Stimulated activated CD4-positive, alpha-beta T cell treated with anti-CD3 and anti-CD28 coated beads, Interleukin-12 subunit alpha, Interleukin-12 subunit beta, amount 100 ng/mL, for 24 hours (primary cell): ENCODE data around the gene RAB30.
"Not testable (repeated sequence)": the region's sequence is repeated elsewhere in the genome, so short reads cannot be mapped to it uniquely, and the experiment has no call there.

Experiments
- DNase-seq, 2 experiments: peaks; one replicate each; pipeline ENCODE4 v3.0.0-alpha.2; 2020; ENCODE audit warnings: low read depth in 2 of 2

Gene RAB30

DNA sequence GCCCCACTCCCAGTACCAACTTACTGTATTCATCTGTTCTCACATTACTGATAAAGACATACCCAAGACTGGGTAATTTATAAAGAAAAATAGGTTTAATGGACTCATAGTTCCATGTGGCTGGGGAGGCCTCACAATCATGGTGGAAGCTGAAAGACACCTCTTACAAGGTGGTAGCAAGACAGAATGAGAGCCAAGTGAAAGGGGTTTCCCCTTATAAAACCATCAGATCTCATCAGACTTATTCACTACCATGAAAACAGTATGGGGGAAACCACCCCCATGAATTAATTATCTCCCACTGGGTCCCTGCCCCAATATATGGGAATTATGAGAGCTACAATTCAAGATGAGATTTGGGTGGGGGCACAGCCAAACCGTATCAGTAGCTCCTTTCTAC lies 126.7 kb downstream of the RAB30 start:
- not testable (repeated sequence) for DNase-seq

DNA sequence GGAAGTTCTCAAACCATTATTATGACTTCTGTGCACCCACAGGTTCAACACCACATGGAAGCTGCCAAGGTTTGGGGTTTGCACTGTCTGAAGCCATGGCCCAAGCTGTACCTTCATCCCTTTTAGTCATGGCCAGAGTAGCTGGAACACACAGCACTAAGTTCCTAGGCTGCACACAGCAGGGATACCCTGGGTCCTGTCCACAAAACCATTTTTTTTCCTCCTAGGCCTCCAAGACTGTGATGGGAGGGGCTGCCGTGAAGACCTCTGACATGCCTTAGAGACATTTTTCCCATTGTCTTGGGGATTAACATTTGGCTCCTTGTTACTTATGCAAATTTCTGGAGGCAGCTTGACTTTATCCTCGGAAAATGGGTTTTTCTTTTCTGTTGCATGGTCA lies 127.5 kb downstream of the RAB30 start:
- no peak for DNase-seq

DNA sequence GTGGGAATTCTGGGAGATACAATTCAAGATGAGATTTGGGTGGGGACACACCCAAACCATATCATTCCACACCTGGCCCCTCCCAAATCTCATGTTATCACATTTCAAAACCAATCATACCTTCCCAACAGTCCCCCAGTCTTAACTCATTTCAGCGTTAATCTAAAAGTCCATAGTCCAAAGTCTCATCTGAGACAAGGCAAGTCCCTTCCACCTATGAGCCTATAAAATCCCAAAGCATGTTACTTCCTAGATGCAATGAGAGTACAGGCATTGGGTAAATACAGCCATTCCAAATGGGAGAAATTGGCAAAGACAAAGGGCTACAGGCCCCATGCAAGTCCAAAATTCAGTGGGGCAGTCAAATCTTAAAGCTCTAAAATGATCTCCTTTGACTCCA lies 128.3 kb downstream of the RAB30 start:
- DNase-seq = not testable (repeated sequence)

DNA sequence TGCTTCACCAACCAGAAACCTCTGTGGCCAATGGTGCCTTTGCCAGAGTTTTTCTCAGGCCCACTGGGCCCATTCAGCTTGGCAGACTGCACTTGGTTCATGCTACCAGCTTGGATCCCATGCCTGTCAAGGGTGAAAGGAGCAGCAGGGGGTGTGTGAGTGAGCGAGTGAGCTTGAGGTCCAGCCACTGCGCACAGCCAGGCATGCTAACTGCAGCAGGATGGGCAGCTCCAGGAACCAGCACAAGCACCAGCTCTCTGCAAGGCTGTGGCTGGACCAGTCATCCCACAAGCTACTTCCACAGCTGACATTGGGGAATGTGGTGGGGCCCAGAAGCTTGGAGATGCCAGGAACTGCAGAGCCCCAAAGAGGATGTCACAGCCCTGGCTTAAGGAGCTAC lies 129.3 kb downstream of the RAB30 start:
- no peak for DNase-seq

- no peak for DNase-seq
Observed at GRCh38 chr11:82939456-82939855, 132.2 kb downstream of the RAB30 start.

DNA sequence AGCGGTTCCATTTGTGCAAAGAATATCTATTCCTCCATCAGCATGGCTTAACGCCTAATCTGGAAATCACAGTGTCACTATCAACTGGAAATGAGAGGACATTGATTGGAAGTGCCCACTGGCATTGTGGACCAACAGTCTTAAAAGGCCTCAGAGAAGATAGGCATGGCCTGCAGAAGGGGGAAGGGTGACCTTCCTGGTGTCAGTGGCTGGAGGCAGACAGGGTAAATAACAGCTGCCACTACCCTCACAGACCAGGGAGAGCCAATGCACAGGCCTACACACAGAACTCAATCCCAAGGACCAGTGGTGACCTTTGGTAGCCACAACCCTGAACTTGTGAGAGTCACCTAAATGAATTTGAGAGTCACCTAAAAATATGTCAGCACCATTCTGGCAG lies 134.1 kb downstream of the RAB30 start:
- DNase-seq = no peak

DNA sequence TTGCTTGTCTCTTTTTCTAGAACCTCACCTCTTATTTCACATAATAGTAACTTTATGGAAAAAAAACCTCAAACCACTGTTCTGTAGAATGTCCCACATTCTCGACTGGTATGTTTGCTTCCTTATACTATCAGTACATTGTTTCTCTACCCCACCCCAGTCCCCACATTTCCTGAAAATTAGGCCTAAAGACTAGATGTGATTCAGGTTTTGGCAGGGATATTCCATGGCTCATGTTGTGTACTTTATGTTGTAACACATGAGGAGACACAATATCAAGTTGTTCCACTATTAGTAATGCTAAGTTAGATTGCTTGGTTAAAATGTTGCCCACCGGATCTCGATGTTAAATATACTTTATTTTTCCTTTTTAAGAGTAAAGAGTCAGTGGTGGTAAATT lies 135.4 kb downstream of the RAB30 start:
- DNase-seq = no peak

DNA sequence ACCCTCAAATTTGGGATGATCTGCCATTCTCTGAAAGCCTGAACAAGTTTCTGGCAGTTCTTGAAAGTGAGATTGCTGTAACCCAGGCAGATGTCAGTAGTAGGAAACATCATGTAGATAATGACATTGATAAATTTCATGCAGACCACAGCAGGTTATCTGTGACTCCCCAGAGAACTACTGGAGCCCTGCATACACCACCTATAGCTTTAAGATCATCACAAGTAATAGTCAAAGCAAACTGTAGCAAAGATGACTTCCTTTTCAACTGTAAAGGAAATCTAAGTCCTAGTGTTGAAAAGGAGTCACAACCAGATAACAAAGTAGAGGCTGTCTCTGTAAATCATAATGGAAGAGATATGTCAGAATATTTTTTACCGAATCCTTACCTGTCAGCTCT lies 139.1 kb downstream of the RAB30 start:
- DNase-seq = no peak

DNA sequence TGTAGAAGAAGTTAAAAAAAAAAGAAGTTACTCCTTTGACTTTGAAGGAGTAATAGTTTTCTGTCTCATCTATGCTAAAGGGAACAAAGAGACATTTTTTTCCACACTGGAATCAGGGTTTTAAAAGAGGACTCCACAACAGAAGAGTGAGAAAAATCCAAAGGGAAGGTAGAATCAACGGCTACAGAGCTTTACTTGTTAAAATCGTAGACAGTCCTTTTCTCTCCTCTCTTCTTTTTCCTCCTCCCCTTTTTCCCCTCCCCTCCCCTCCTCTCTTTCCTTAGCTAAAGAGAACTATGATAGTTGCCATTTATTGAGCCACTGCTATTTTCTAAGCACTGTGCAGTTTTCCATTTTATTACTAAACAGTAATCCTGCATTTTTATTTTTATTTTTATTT lies 141.0 kb downstream of the RAB30 start:
- no peak for DNase-seq

DNA sequence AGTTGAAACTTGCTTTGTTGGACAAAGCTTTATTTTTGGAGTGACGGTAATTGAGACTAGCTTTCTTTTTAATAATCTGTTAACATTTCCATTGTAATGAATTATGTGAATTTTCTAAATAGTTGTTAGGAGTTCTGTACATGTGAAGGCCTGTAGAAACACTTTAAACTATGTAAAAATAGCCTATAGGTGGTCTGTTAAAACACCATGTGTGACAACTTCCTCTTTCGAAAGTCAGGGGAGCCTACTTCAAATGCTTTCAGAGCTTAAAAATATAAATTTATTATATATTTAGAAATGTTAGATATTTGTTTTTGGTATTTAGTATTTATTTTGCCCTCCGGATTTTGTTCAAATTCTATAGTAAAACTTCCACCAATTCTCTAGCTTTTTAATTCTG lies 141.5 kb downstream of the RAB30 start:
- DNase-seq = no peak

- DNase-seq = no peak
Observed at GRCh38 chr11:82929121-82929520, 142.6 kb downstream of the RAB30 start.

DNA sequence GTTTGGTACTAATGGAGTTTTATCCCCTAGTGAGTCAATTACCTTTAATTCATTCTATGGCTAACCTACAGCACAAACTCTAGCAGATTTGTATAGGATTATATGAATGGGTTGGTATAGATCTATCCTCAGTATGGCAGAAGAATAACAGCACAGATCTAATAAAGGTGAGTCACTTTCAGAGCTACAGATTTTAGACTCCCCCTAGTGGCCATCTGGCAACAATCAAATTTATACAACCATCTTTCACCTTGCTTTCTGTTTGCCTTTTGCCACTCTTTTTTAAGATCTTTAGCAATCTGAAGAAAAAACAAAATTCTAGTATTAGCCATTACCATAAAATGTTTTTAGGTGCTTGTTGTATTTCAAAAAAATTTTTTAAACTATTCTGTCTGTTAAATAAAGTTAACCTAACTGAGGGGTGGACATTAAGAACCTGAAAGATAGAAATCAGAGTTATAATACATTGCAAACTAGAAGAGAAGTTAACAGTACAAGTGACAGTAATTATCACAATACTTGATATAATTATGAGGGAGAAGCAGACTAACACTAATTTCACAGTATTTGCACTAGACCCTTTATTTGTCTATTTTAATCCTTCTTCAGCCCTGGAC lies 144.3 kb downstream of the RAB30 start:
- DNase-seq = no peak

GRCh38 chr11:82924522-82925224 lies 147.0 kb downstream of the RAB30 start:
- no peak for DNase-seq
